Posterior cingulate gyrus (tissue), 11 donors: Measurements from ENCODE around the gene VCAM1.
A peak's percentile ranks its signal among the peaks of the same experiment; 100 is the strongest.
"Not testable (repeated sequence)": the region's sequence is repeated elsewhere in the genome, so short reads cannot be mapped to it uniquely, and the experiment has no call there.

ENCODE experiments used
- DNase-seq, 10 donors: peaks; one replicate each; pipeline versions ENCODE4 v3.0.0 to v3.0.0-alpha.2; 2020 to 2021; ENCODE audit warnings: mixed read lengths in 3 of 10
- intact Hi-C: fragments of 100-400 bp; cut with DNase I; formaldehyde crosslinking; loops from one replicate; pipeline ENCODE4 v1.15.1; 2023

Gene VCAM1

DNA sequence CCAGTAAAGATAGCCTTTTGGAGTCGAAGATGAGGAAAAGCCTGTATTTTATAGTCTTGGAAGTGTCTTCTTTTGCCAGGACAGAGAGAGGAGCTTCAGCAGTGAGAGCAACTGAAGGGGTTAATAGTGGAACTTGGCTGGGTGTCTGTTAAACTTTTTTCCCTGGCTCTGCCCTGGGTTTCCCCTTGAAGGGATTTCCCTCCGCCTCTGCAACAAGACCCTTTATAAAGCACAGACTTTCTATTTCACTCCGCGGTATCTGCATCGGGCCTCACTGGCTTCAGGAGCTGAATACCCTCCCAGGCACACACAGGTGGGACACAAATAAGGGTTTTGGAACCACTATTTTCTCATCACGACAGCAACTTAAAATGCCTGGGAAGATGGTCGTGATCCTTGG is at the start of gene VCAM1:
Gene VCAM1, plus strand, starts transcription at position 253 of the 400 bp plus-strand sequence. Its CDS starts 119 bp downstream, at position 372.
- DNase-seq, result no peak
- intact Hi-C loops, result no loop called here

DNA sequence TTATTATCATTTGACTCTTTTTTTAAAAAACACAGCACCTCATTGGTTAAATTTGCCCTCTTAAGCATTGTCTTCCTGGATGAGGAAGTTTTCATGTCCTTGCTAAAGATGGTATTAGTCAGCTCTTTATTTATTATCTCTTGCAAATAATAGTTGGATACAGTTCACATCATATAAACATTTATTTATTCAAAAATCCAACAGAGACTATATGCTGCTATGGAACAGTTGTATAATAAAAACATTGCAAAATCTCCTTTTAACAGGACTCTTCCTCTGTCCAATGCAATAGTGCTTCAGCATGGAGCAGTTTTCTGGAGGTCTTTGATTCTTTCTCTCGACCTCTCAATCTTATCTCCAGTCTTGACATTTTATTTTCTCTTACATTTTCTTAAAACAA is 49.5 kb upstream of the VCAM1 start:
- intact Hi-C loops, result no loop called here
- no peak for DNase-seq

GRCh38 chr1:100671601-100672000 is 47.9 kb upstream of the VCAM1 start:
- intact Hi-C loops, result no loop called here
- no peak for DNase-seq

DNA sequence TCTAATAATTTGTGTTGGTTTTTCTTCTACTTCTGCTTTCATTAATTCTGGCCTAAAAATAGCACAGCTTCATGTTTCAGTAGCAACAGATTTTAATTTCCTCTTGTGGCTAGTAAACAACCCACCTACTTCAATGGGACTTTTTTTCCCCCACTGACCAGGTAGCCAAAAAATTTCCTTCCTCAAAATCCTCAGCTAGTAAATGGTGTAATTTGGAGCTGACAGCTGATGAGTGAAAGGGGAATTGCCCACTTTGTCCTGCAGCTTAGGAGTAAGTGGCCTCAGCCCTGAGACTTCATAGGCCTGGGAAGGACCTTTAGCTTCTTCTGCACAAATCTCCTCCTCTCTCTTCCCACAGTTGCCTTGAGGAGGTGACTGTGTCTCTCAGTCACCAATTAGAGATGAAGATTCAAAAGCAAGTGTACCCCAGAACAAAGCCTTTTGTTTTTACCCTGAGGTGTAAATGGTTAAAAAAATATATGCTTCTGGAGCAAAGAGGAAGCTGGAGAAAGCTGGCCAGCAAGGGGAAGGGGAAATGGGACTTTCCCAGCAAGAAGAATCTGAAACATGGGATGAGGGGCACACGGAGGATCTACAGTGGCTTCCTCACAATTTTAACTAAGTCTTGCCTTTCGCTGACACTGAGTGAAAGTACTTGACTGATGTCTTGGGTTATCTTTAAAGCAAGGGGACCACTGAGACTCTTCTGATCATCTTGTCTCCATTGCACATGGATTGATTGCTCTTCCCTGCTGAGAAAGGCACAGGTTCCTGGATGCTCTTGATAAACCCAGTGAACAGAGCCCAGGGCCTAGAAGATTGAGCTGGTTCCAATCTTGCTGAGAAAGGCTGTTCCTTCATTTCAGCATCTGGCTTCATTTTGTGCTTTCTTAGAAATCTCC is 35.8 kb upstream of the VCAM1 start:
- intact Hi-C loops, result no loop called here
- no peak for DNase-seq

- intact Hi-C loops, result no loop called here
- no peak for DNase-seq
Observed at GRCh38 chr1:100699744-100700143, 19.8 kb upstream of the VCAM1 start.

DNA sequence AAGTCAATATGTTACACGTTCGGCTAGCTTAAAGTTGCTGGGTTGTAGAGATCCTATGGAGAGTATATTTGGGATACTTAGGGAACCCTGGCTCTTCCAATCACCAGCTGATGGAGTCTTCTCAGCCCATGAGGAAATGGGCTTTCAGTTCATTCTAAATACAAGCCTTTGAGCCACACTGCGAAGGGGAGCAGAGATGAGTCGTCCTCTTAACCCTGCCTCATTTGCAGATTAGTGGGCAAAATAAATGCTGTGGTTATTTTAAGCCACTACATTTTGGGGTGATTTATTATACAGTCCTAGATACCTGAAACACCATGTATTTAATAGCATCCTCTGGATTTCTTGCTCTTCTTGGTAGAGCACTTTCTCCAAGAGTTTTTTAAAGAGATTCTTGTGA is 19.0 kb upstream of the VCAM1 start:
- DNase-seq, result no peak
- intact Hi-C loops, result no loop called here

DNA sequence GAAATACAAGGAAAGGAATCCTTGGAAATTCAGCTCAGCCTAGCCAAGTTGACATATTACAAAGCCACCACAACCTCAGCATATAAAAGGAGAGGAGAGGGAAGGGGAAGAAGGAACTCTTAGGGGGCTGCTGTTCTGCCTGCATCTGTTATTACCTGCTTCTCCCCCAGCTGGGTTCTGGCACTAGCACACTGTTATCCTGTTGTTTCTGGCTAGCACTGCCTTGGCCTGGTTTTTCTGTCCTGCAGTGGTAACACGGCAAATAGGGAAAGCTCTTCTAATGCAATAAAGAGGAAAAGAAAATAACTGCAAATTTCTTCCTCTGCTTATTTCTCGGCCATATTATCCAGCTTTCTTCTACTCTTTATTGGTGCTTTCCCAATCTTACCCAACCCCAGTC is 16.5 kb upstream of the VCAM1 start:
- intact Hi-C loops, result no loop called here

GRCh38 chr1:100703716-100704115 is 15.8 kb upstream of the VCAM1 start:
- DNase-seq, result no peak
- intact Hi-C loops, result no loop called here

More for the DNA sequence above, 16.5 kb upstream of the VCAM1 start:
- no peak for DNase-seq

GRCh38 chr1:100704473-100704872 is 15.1 kb upstream of the VCAM1 start:
- intact Hi-C loops, result no loop called here
- DNase-seq, result no peak

DNA sequence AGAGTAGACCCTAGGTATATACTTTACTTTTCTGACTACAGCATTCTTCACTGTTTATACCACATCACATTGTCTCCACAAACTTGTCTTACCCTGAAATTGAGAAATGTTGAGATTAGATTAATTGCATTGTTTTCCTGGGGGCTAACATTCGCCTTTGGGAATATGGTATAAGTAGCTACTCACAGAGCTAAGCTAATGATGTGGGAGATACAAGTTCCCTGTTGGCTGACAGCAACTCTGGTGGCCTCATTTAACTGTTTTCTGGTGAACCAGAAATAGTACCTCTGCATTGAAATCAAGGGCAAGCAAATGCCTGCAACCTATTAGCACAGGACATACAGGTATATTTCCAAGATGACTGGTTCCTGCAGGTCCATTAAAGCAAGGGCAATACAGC is 13.2 kb upstream of the VCAM1 start:
- DNase-seq, result no peak
- intact Hi-C loops, result loop anchor here (2.0 kb wide), 1 partner anchor 17 kb away; no protein-coding TSS in a partner anchor

DNA sequence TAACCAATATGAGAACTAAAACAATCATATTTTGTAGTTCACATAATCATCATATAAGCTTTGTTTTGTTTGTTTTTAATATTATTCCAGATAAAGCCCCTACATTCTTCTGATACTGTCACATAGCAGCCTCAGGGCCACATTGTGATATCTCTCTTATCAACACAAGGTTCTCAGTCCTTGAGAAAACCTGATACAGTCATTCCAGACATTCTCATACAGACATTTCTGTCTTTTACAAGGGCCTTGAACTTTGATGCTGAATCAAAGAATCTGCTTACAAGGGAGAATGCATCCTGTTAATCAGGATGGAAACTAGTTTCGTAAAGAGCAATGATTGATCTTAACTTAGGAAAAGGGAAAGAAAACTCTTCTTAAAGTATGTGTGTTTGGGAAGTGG is 12.7 kb upstream of the VCAM1 start:
- intact Hi-C loops, result loop anchor here (2.0 kb wide), 1 partner anchor 18 kb away; no protein-coding TSS in a partner anchor
- DNase-seq, result no peak

GRCh38 chr1:100708476-100709062 is 11.0 kb upstream of the VCAM1 start:
- DNase-seq, result no peak

DNA sequence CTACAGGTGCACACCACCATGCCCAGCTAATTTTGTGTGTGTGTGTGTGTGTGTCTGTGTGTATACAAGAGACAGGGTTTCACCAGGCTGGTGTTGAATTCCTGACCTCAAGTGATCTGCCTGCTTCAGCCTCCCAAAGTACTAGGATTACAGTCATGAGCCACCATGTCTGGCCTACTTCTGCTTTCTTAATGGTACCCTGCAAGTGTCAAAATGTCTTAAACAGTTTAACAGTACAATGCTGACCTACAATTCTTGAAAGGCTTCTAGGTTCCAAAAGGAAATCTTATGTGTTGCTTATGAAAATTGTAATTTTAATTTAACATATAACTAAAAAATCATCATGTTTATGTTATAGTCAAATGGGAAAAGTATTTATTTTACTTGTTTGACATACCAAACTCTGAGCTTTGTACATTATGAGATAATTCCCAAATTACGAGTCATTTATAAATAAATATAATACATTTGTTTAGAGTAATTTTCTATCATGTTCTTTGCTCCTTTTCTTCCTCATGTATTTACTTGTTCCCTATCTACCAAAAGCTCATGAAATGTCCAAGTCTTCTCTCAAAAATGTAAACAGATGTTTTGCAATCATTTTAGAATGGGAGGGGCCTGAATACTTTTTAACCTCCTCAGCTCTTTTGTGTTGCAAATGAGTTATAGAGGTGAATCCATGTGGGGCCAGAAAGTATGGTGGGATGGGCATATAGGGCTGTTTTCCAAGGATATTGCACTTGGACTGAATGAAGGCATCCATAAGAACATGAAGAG is 8.4 kb upstream of the VCAM1 start:
- DNase-seq, result no peak
- intact Hi-C loops, result no loop called here

More at GRCh38 chr1:100708476-100709062, 11.0 kb upstream of the VCAM1 start:
- intact Hi-C loops, result no loop called here

DNA sequence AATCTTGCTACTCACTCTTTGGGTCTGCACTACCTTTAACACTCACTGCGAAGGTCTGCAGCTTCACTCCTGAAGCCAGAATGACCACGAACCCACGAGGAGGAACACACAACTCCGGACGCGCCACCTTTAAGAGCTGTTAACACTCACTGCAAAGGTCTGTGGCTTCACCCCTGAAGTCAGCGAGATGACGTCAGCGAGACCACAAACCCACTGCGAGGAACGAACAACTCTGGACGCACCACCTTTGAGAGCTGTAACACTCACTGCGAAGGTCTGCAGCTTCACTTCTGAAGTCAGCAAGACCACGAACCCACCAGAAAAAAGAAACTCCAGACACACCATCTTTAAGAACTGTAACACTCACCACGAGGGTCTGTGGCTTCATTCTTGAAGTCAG is 6.5 kb upstream of the VCAM1 start:
- DNase-seq, result peak in 2 of 10 donors; percentile 26 to 50
- intact Hi-C loops, result not testable (repeated sequence)

GRCh38 chr1:100713626-100714025 is 5.9 kb upstream of the VCAM1 start:
- peak in 1 of 10 donors; percentile 16 for DNase-seq
- intact Hi-C loops, result no loop called here

DNA sequence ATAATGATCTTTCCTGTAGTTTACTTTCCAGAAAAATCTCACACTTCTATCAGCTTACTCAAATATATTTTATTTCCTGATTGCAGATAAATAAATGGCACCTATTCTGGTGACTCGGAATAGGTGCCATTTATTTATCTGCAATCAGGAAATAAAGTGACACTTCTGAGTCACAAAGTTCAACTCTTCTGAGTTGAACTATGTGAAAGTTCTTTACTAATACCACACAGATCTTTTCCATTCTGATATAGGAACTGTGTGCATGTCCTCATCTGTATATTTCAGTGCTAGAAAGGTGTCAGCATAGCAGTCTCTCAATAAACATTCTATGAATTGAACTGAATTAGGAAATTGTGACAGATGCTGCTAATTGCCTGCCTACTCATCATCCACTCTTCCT is 4.9 kb upstream of the VCAM1 start:
- DNase-seq, result no peak
- intact Hi-C loops, result no loop called here

DNA sequence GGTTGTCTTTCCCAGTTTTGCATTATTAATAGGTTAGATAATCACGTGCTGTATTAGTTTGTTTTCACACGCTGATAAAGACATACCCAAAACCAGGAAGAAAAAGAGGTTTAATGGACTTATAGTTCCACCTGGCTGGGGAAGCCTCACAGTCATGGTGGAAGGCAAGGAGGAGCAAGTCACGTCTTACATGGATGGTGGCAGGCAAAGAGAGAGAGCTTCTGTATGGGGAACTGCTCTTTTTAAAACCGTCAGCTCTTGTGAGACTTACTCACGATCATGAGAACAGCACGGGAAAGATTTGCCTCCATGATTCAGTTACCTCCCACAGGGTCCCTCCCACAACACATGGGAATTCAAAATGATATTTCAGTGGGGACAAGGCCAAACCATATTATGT is 2.3 kb upstream of the VCAM1 start:
- intact Hi-C loops, result no loop called here
- DNase-seq, result no peak

DNA sequence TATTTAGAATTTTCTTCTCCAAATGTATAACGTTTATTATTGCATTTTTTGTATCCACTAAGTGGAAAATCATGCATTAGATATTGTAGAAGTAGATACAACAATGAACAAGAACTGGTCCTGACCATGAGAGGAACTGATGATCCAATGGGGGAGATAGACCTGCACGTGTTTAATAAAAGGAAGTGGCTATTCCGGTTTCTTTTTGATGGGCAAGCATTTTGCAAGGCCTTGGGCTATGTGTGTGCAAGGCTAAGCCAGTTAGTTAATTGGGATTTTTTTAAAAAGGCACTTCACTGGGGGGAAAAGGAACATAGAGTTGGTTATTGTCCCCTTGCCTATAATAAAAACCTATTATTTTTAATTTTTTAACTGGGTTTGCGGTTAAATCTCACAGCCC is 961 bp upstream of the VCAM1 start:
- DNase-seq, result no peak
- intact Hi-C loops, result no loop called here

GRCh38 chr1:100720101-100720500 is 559 bp downstream of the VCAM1 start:
- intact Hi-C loops, result no loop called here
- DNase-seq, result no peak

- no peak for DNase-seq
- intact Hi-C loops, result no loop called here
Observed at GRCh38 chr1:100720751-100721150, 1.2 kb downstream of the VCAM1 start.

DNA sequence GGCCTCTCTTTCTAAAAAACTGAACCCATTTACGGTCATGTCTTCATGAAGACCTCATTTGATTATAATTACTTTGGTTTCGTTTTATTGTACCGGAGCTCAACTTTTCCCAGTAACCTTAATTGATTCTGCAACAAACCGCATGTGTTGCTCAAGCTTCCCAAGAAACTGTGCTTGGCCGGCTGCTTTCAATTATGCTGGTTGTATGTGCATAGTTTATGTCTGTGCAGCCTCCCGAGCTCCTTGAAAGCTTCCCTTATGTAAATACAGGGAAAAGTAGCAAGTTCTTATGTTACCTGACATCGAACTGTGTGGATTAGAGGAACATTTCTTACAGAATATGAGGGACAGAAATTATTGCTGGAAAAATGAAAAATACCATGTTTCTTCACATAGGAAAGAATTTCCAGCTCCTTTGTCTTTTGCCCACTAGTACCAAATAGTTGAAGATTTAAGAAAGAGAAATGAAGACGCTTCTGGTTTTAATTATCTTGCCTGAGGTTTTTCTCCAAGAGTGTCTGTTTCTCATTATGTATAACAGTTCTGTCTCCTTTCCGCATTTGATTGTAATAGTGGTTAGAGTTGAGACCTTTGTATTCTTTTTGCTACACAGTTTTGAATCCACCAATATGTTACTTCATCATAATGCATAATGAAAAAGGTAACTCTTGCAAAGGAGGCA is 2.1 kb downstream of the VCAM1 start:
- no peak for DNase-seq
- intact Hi-C loops, result no loop called here
